GM08714 (cell line): ENCODE data around the gene VAC14.
"Not testable (repeated sequence)": the region's sequence is repeated elsewhere in the genome, so short reads cannot be mapped to it uniquely, and the experiment has no call there.

Experiments used
- H3K4me3 ChIP-seq: fragments of 200-500 bp; sonication (Bioruptor generic); 2 replicates; pipeline ENCODE4 v1.5.1; 2014; ENCODE audit warnings: mild to moderate bottlenecking, low read length, inconsistent platforms
- ZNF274 ChIP-seq: IDR thresholded peaks from 2 replicates; pipeline ENCODE4 v1.6.1; 2012; ENCODE audit warnings: mild to moderate bottlenecking, low read depth, low read length

The VAC14 gene

GRCh38 chr16:70746708-70747424 lies 54.1 kb downstream of the VAC14 start:
- H3K4me3 ChIP-seq = no peak overlapping the region
- TF ChIP-seq ZNF274 = no peak

- H3K4me3 ChIP-seq = no peak overlapping the region
Measured at GRCh38 chr16:70746040-70746707, 54.8 kb downstream of the VAC14 start.

GRCh38 chr16:70745536-70746025 lies 55.4 kb downstream of the VAC14 start:
- no peak overlapping the region for H3K4me3 ChIP-seq
- TF ChIP-seq ZNF274 = no peak

More at GRCh38 chr16:70746040-70746707, 54.8 kb downstream of the VAC14 start:
- no peak for TF ChIP-seq ZNF274

- no peak for TF ChIP-seq ZNF274
- H3K4me3 ChIP-seq = no peak overlapping the region
Measured at GRCh38 chr16:70744366-70744765, 56.6 kb downstream of the VAC14 start.

GRCh38 chr16:70743791-70744190 lies 57.2 kb downstream of the VAC14 start:
- no peak for TF ChIP-seq ZNF274

GRCh38 chr16:70742967-70743366 lies 58.0 kb downstream of the VAC14 start:
- H3K4me3 ChIP-seq = not testable (repeated sequence)

More at GRCh38 chr16:70743791-70744190, 57.2 kb downstream of the VAC14 start:
- H3K4me3 ChIP-seq = no peak overlapping the region

GRCh38 chr16:70741783-70742125 lies 59.2 kb downstream of the VAC14 start:
- no peak for TF ChIP-seq ZNF274

GRCh38 chr16:70740914-70741782 lies 59.8 kb downstream of the VAC14 start:
- no peak overlapping the region for H3K4me3 ChIP-seq
- no peak for TF ChIP-seq ZNF274

More at GRCh38 chr16:70741783-70742125, 59.2 kb downstream of the VAC14 start:
- no peak overlapping the region for H3K4me3 ChIP-seq

- H3K4me3 ChIP-seq = no peak overlapping the region
- no peak for TF ChIP-seq ZNF274
Measured at GRCh38 chr16:70740174-70740913, 60.6 kb downstream of the VAC14 start.

GRCh38 chr16:70739389-70739788 lies 61.6 kb downstream of the VAC14 start:
- no peak for TF ChIP-seq ZNF274
- no peak overlapping the region for H3K4me3 ChIP-seq

- TF ChIP-seq ZNF274 = no peak
- no peak overlapping the region; the same call in 1 of the 2 replicates for H3K4me3 ChIP-seq
Measured at GRCh38 chr16:70738083-70738977, 62.6 kb downstream of the VAC14 start.

GRCh38 chr16:70737377-70738082 lies 63.4 kb downstream of the VAC14 start:
- H3K4me3 ChIP-seq = no peak overlapping the region; the same call in 1 of the 2 replicates

More at GRCh38 chr16:70737377-70738082, 63.4 kb downstream of the VAC14 start:
- no peak for TF ChIP-seq ZNF274
